Measurements from ENCODE around the gene CRYGN.
A peak's percentile ranks its signal among the peaks of the same experiment; 100 is the strongest.

Gene CRYGN

GRCh38 chr7:151384776-151385625, 54.9 kb downstream of the CRYGN start:
- no peak overlapping the region for H2BK12ac ChIP-seq (ENCODE audit: low read length)
- DNase-seq (ENCODE audit: low spot score), result no peak
- H4K8ac ChIP-seq (ENCODE audit: low read depth, low read length), result no peak overlapping the region
- H3K9ac ChIP-seq (ENCODE audit: low read depth, low read length, poor library complexity), result peak overlapping the region; percentile 40
- H4K91ac ChIP-seq (ENCODE audit: low read depth, low read length, poor library complexity), result no peak overlapping the region
- no peak overlapping the region for H3K27ac ChIP-seq (replicated peaks; ENCODE audit: low read length)
- H3K14ac ChIP-seq (ENCODE audit: low read length), result no peak overlapping the region
- peaks cover under 1 to 2% of the 10 kb centered on the region in 2 donors for H3K36me3 ChIP-seq (replicated peaks in 1 of 2; ENCODE audit: control insufficient read depth in 2 of 2, insufficient read depth in 2 of 2, low read length in 2 of 2)
- peaks cover 0 to 19% (median 9%) of the 10 kb centered on the region in 3 experiments for H3K27me3 ChIP-seq (ENCODE audit: control insufficient read depth in 3 of 3, insufficient read depth in 3 of 3, low read depth in 1 of 3, low read length in 3 of 3)
- H2BK15ac ChIP-seq (ENCODE audit: low read length), result no peak overlapping the region
- no peak overlapping the region for H2BK5ac ChIP-seq (ENCODE audit: low read length)
- H2AFZ ChIP-seq (ENCODE audit: low read length), result no peak overlapping the region
- no peak overlapping the region for H2BK120ac ChIP-seq (ENCODE audit: low read depth, low read length)
- peak overlapping the region; percentile 1 for H2AK5ac ChIP-seq (ENCODE audit: low read depth, low read length)
- peaks cover 2% of the 10 kb centered on the region for H3K79me1 ChIP-seq (ENCODE audit: low read depth, low read length)
- no peak overlapping the region for H3K18ac ChIP-seq (ENCODE audit: low read length)
- no peak overlapping the region for H3K23ac ChIP-seq (ENCODE audit: low read depth, low read length, poor library complexity)
- WGBS, 2 donors (ENCODE audit: extremely low coverage in 2 of 2, insufficient read length in 2 of 2, insufficient replicate concordance in 1 of 2), result no CpG with 5 or more reads among the region's 26 CpGs
- H3K4me3 ChIP-seq (ENCODE audit: low read length in 2 of 2), result no peak overlapping the region
- H3K4ac ChIP-seq (ENCODE audit: low read length), result no peak overlapping the region
- no peaks in the 10 kb centered on the region for H3K9me3 ChIP-seq (replicated peaks in 1 of 2; ENCODE audit: control insufficient read depth in 2 of 2, insufficient read depth in 1 of 2, low read depth in 1 of 2, low read length in 2 of 2)
- H3K4me2 ChIP-seq (ENCODE audit: insufficient read depth, low read length, poor library complexity, severe bottlenecking), result no peak overlapping the region
- H3K4me1 ChIP-seq (ENCODE audit: control insufficient read depth in 2 of 2, insufficient read depth in 1 of 2, low read depth in 1 of 2, low read length in 2 of 2), result peaks cover 0 to 13% of the 10 kb centered on the region in 2 donors

DNA sequence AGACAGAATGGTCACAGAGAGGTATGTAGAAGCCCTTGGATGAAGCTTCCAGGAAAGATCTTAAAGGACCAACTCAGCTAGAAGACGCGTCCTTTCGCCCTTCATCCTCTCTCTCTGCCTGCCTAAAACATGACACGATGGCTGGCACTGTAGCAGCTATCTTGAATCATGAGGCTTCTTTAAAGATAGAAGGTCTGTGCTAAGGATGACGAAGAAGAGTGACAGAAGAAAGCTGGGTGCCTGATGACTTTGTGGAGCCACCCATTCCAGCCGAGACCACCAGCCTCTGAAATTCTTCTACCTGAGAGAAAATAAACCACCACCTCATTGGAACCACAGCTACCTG, 55.6 kb downstream of the CRYGN start:
- DNase-seq (ENCODE audit: low spot score), result no peak
- Histone ChIP-seq H3K9ac (ENCODE audit: low read depth, low read length, poor library complexity) (no peak overlapping the region), H3K36me3 (replicated peaks in 1 of 2; ENCODE audit: control insufficient read depth in 2 of 2, insufficient read depth in 2 of 2, low read length in 2 of 2) (peaks cover 7% of the 10 kb centered on the region in 2 donors), H3K18ac (ENCODE audit: low read length) (no peak overlapping the region), H3K27ac (replicated peaks; ENCODE audit: low read length) (no peak overlapping the region), H3K14ac (ENCODE audit: low read length) (no peak overlapping the region), H4K91ac (ENCODE audit: low read depth, low read length, poor library complexity) (no peak overlapping the region), H2BK15ac (ENCODE audit: low read length) (no peak overlapping the region), H3K4me1 (ENCODE audit: control insufficient read depth in 2 of 2, insufficient read depth in 1 of 2, low read depth in 1 of 2, low read length in 2 of 2) (peaks cover 0 to 13% of the 10 kb centered on the region in 2 donors), H2AFZ (ENCODE audit: low read length) (no peak overlapping the region), H2BK5ac (ENCODE audit: low read length) (no peak overlapping the region), H2AK5ac (ENCODE audit: low read depth, low read length) (no peak overlapping the region), H3K23ac (ENCODE audit: low read depth, low read length, poor library complexity) (no peak overlapping the region), H2BK120ac (ENCODE audit: low read depth, low read length) (no peak overlapping the region), H3K27me3 (ENCODE audit: control insufficient read depth in 3 of 3, insufficient read depth in 3 of 3, low read depth in 1 of 3, low read length in 3 of 3) (peaks cover 0 to 19% (median 9%) of the 10 kb centered on the region in 3 experiments), H3K4me3 (ENCODE audit: low read length in 2 of 2) (no peak overlapping the region), H2BK12ac (ENCODE audit: low read length) (no peak overlapping the region), H3K4me2 (ENCODE audit: insufficient read depth, low read length, poor library complexity, severe bottlenecking) (no peak overlapping the region), H3K4ac (ENCODE audit: low read length) (no peak overlapping the region), H4K8ac (ENCODE audit: low read depth, low read length) (no peak overlapping the region), H3K9me3 (replicated peaks in 1 of 2; ENCODE audit: control insufficient read depth in 2 of 2, insufficient read depth in 1 of 2, low read depth in 1 of 2, low read length in 2 of 2) (no peaks in the 10 kb centered on the region), H3K79me1 (ENCODE audit: low read depth, low read length) (peaks cover 2% of the 10 kb centered on the region)
- WGBS, 2 donors (ENCODE audit: extremely low coverage in 2 of 2, insufficient read length in 2 of 2, insufficient replicate concordance in 1 of 2), result no CpG with 5 or more reads among the region's 6 CpGs

DNA sequence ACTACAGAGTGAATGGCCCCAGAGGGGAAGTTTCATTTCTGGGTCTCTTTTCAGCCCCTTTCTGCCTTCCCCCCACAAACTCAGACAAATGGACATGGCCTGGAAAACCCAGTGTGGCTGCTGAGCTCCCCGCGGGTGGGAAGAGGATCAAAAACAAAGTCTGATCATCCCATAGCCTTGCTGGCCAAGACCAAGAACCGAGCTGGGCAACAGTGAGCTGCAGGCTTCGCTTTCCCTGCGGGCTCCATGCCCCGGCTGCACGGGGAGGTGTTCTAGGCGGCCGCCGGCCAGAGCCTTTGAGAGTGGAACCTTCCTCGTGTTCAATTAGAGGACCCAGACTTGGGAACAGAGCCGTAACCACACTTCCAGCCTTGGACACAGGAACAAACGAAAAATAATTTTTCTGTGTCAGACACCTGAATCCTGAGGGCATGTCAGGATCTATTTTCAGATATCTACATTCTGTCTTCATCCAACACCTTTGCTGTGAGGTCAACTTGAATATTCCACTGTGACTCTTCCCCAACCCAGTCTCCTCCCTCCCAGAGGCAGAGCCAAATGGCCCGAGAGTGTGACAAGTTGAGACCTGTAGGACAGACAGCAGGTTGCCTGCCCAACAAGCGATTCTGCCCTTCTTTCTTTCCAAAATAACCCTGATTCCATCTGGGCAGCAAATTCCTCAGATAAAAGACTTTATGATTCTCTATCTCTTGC, 56.1 kb downstream of the CRYGN start:
- no peak overlapping the region for H2BK12ac ChIP-seq (ENCODE audit: low read length)
- no peak overlapping the region for H4K8ac ChIP-seq (ENCODE audit: low read depth, low read length)
- DNase-seq (ENCODE audit: low spot score), result no peak
- no peak overlapping the region for H2AFZ ChIP-seq (ENCODE audit: low read length)
- WGBS, 2 donors (ENCODE audit: extremely low coverage in 2 of 2, insufficient read length in 2 of 2, insufficient replicate concordance in 1 of 2), result no CpG with 5 or more reads among the region's 15 CpGs
- H3K27me3 ChIP-seq (ENCODE audit: control insufficient read depth in 3 of 3, insufficient read depth in 3 of 3, low read depth in 1 of 3, low read length in 3 of 3), result peaks cover 0 to 19% (median 9%) of the 10 kb centered on the region in 3 experiments
- H3K36me3 ChIP-seq (replicated peaks in 1 of 2; ENCODE audit: control insufficient read depth in 2 of 2, insufficient read depth in 2 of 2, low read length in 2 of 2), result peaks cover 10 to 13% of the 10 kb centered on the region in 2 donors
- H3K9ac ChIP-seq (ENCODE audit: low read depth, low read length, poor library complexity), result no peak overlapping the region
- no peak overlapping the region for H2BK120ac ChIP-seq (ENCODE audit: low read depth, low read length)
- H3K18ac ChIP-seq (ENCODE audit: low read length), result no peak overlapping the region
- no peak overlapping the region for H3K4me3 ChIP-seq (ENCODE audit: low read length in 2 of 2)
- no peak overlapping the region for H2BK5ac ChIP-seq (ENCODE audit: low read length)
- peaks cover 0 to 13% of the 10 kb centered on the region in 2 donors for H3K4me1 ChIP-seq (ENCODE audit: control insufficient read depth in 2 of 2, insufficient read depth in 1 of 2, low read depth in 1 of 2, low read length in 2 of 2)
- H3K79me1 ChIP-seq (ENCODE audit: low read depth, low read length), result peaks cover 2% of the 10 kb centered on the region
- no peak overlapping the region for H2AK5ac ChIP-seq (ENCODE audit: low read depth, low read length)
- no peak overlapping the region for H2BK15ac ChIP-seq (ENCODE audit: low read length)
- no peaks in the 10 kb centered on the region for H3K9me3 ChIP-seq (replicated peaks in 1 of 2; ENCODE audit: control insufficient read depth in 2 of 2, insufficient read depth in 1 of 2, low read depth in 1 of 2, low read length in 2 of 2)
- no peak overlapping the region for H3K14ac ChIP-seq (ENCODE audit: low read length)
- H3K4ac ChIP-seq (ENCODE audit: low read length), result no peak overlapping the region
- H3K27ac ChIP-seq (replicated peaks; ENCODE audit: low read length), result no peak overlapping the region
- H4K91ac ChIP-seq (ENCODE audit: low read depth, low read length, poor library complexity), result no peak overlapping the region
- H3K4me2 ChIP-seq (ENCODE audit: insufficient read depth, low read length, poor library complexity, severe bottlenecking), result no peak overlapping the region
- no peak overlapping the region for H3K23ac ChIP-seq (ENCODE audit: low read depth, low read length, poor library complexity)
